HG03108 (cell line): ENCODE results near the gene CYP3A7.
"Not testable (repeated sequence)": the region's sequence is repeated elsewhere in the genome, so short reads cannot be mapped to it uniquely, and the experiment has no call there.

Source experiments
- ATAC-seq: cut with Tn5 transposase; IDR thresholded peaks from one replicate; pipeline ENCODE4 v1.9.1; 2021; ENCODE audit warnings: moderate library complexity; ENCODE audit not compliant: unreplicated experiment

The CYP3A7 gene

GRCh38 chr7:99742737-99743394 is 7.9 kb upstream of the CYP3A7 start:
- ATAC-seq, result no peak

GRCh38 chr7:99741441-99741795 is 6.4 kb upstream of the CYP3A7 start:
- ATAC-seq, result no peak

GRCh38 chr7:99740573-99741440 is 5.8 kb upstream of the CYP3A7 start:
- ATAC-seq, result no peak

DNA sequence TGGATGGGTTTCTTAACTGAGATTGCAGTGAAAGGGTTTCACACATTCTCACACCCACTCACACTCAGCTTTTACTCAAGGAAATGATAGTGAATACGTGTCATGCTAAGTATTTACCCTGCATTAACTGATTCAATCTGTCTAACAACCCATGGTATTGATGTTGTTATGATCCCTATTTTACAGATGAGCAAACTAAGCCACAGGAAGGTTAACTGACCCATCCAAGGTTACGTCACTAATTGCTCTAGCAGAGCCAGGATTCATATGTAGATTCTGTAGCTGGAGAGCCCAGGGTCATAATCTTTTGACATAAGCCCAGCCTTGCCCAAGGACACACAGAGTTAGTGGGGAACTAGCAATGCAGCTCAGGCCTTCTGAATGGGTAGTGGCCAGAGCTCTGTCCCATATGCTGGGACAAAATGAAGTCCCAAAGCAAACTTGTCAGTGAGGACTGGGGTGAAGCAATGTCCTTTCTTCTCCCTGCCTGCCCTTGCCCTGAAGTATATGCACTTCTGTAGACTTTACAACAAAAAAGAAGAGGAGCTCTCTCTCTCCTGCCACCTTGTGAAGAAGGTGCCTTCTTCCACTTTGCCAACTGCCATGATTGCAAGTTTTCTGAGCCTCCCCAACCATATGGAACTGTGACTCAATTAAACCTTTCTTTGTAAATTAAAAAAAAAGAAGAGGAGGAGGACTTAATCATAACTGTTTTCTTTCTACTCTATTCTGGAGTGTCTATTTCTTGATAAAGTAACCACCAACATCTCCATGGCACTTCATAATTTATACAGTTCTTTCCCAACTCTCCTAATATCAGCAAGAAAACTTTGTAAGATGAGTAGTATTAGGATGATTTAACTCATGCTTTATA is 4.9 kb upstream of the CYP3A7 start:
- ATAC-seq, result no peak

- no peak for ATAC-seq
Observed at GRCh38 chr7:99737726-99738125, 2.7 kb upstream of the CYP3A7 start.

- ATAC-seq, result not testable (repeated sequence)
Observed at GRCh38 chr7:99736667-99737066, 1.7 kb upstream of the CYP3A7 start.

- no peak for ATAC-seq
Observed at GRCh38 chr7:99733448-99733847, 1.5 kb downstream of the CYP3A7 start.

- no peak for ATAC-seq
Observed at GRCh38 chr7:99733003-99733402, 2.0 kb downstream of the CYP3A7 start.

GRCh38 chr7:99731638-99732374 is 3.2 kb downstream of the CYP3A7 start:
- no peak for ATAC-seq

- ATAC-seq, result no peak
Observed at GRCh38 chr7:99730992-99731391, 4.0 kb downstream of the CYP3A7 start.

DNA sequence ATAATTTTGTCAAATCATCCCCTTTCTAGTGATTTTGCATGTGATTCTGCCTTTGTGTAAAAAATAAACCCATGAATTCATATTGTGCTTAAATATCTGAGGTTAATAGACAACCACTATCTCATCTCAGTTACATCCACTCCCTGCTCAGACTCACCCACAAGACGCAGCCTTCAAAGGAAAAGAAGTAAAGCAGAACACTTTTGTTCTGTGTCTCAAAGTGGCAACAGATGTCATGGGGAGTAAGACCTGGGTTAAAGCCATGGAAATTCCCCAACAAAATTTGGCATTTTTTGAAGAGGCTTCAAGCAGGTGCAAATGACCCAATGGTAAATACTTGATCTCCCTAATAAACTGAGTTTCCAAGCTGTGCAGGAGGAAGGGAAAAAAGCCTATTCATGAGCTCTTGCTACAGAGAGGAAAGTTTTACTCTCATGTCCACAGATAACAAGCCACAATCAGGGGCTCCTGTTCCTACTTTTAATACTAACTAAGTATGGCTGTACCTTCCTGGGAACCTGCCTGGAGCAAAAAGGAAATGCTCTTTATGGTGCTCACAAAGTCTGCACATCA is 4.7 kb downstream of the CYP3A7 start:
- ATAC-seq, result no peak

DNA sequence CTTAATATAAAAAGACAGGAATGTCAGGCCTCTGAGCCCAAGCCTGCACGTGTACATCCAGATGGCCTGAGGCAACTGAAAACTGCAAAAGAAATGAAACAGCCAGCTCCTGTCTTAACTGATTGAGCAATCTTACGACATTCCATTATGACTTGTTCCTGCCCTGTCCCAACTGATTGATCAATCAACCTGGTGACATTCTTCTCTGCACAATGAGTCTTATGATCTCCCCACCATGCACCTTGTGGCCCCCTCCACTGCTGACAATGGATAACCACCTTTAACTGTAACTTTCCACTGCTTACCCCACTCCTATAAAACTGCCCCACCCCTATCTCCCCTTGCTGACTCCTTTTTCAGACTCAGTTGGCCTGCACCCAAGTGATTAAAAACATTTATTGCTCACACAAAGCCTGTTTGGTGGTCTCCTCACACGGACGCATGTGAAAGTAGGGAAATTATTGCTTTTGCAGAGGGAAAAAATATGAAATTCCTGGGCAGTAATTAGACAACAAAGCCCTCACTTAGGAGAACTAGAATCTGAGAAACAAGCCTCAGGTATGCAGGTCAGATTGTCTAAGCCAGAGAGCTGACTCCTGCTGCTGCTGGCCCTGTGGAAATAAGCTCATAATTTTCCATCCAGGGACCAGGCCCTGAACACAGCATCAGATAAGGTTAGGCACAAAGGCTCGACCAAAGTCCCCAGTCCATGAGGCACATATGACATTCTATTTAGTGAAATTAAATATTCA is 5.3 kb downstream of the CYP3A7 start:
- no peak for ATAC-seq

- no peak for ATAC-seq
Observed at GRCh38 chr7:99728615-99729014, 6.4 kb downstream of the CYP3A7 start.

- ATAC-seq, result not testable (repeated sequence)
Observed at GRCh38 chr7:99723201-99723600, 11.8 kb downstream of the CYP3A7 start.

GRCh38 chr7:99720800-99721595 is 14.0 kb downstream of the CYP3A7 start:
- no peak for ATAC-seq

DNA sequence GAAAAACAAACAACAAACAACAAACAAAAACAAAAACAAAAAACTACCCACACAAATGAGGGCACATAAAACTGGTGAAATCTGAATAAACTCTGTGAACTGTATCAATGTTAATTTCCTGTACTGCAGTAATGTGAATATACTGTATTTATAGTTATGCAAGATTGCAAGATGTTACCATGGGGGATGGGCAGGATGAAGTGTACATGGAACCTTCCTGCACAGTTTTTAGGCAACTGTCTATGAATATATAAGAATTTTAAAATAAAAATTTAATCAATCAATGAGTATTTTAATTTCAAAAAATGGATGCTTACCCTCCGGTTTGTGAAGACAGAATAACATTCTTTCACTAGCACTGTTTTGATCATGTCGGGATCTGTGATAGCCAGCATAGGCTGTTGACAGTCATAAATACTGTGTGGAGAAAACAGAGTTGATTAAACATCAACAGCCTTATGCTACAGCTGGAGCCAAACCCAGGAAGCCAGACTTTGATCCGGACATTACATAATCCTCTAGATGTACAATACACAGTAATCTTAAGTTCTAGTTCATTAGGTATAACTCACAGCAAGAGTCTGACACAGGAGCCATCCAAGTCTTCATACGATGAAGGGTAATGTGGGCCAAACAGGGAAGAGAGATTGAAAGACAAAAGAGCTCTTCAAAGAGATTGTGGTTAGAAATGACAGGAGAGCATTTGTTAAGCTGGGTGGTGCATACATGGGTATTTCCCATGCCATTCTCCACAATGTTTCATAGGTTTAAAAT is 14.8 kb downstream of the CYP3A7 start:
- no peak for ATAC-seq

GRCh38 chr7:99713995-99714570 is 20.9 kb downstream of the CYP3A7 start:
- no peak for ATAC-seq
